GM10847 (cell line): ENCODE measurements around the gene WRNIP1.

Experiments used
- POLR2A ChIP-seq: IDR thresholded peaks from 2 replicates; pipeline ENCODE4 v1.6.1; 2011; ENCODE audit not compliant: insufficient read length; ENCODE audit errors: extremely low read depth

Gene WRNIP1

DNA sequence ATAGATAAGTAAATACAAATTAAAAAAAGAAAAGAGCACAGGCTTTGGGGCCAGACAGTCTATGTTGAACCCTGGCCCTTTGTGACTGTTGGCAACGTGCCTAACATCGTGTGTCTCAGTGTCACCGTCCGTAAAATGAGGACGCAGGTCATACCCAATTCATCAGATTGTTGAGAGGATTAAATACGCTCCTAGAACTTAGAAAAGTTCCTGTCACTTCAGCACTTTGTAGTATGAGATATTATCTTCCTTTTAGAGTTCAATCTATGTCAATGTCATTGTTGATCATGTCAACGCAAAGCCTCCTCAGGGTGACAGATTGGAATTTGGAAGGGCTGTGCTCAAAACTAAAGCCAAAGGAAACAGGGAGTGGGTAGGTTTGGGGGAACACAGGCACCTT, 54.8 kb downstream of the WRNIP1 start:
- TF ChIP-seq POLR2A = no peak

- TF ChIP-seq POLR2A = no peak
Measured at GRCh38 chr6:2820415-2820814, 55.2 kb downstream of the WRNIP1 start.

GRCh38 chr6:2821554-2821953, 56.4 kb downstream of the WRNIP1 start:
- no peak for TF ChIP-seq POLR2A

DNA sequence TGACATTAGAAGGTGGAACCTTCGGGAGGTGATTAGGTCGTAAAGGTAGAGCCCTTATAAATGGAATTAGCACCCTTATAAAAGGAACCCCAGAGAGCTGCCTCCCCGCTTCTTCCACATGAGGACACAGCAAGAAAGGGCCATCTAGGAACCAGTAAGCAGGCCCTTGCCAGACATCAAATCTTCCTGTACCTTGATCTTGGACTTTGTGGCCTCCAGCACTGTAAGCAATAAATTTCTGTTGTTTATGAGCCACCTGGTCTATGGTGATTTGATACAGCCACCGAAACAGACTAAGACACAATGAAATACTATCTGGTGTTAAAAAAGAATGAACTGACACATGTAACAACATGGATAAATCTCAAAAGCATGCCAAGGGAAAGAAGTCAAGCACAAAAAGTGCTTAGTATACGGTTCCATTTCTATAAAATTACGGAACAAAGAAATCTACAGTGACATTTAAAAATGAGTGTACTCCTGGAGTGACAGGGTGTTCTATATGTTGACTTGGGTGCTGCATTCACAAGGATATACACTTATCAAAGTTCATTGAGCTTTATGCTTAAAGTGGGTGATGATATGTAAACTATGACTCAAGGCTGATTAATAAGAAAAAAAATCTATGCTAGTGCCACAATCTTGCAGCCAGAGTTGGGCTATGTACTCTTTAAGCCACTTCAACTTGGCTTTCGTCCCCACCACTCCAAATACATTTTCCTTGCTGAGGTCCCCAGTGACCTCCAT, 58.1 kb downstream of the WRNIP1 start:
- no peak for TF ChIP-seq POLR2A

DNA sequence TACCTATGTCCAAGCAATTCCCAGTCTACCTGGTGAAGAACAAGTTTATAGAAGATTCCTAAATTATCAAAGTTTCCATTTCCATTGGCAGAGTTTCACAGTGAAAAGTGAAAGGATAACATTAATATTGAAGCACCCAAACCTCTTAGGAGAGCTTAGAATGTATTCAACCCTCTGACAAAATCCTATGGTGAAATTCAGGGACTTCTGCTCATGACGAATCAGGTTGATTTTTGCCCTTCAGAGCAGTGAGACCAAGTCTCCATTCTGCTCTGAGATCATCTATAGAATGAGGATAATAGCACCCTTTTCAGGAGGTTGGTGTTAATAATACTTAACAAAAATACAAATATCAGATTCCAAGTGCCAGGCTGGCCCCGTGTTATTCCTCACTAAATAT, 60.9 kb downstream of the WRNIP1 start:
- TF ChIP-seq POLR2A = no peak

DNA sequence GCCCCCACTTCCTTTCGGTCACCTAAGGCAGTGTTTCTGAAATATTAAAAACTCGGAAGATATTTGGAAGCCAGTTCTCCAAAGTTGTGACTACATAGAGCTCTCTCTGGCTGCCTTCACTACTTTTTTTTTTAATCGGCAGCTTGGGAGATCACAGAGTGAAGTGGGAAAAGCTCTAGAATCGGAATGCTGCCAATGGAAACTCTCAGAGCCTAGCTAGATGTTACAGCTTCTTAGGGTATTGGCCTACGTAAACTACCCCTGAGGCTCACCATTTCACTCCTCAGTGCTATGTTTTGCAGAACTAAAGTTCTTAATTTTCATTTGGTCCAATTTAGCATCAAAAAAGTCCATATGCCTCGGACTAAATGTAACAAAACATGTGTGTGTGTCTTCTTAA, 61.9 kb downstream of the WRNIP1 start:
- no peak for TF ChIP-seq POLR2A

- no peak for TF ChIP-seq POLR2A
Measured at GRCh38 chr6:2828629-2829028, 63.4 kb downstream of the WRNIP1 start.

- TF ChIP-seq POLR2A = no peak
Measured at GRCh38 chr6:2829253-2829652, 64.1 kb downstream of the WRNIP1 start.

DNA sequence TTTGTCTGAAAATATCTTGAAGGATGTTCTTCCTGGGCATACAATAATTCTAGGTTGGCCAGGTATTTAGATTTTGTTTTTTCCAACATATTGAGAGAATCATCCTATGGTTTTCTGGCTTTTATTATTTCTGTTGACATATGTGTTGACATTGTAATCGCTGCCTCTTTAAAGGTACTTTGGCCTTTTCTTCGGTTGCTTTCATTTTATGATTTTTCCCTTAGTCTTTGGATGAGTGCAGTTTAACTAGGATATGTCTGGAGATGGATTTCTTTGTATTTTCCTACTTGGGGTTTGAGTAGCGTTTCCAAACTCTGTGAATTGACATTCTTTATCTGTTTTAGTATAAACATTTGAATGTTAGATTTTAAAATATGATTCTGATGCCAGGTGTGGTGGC, 65.0 kb downstream of the WRNIP1 start:
- TF ChIP-seq POLR2A = no peak

- TF ChIP-seq POLR2A = no peak
Measured at GRCh38 chr6:2831392-2831791, 66.2 kb downstream of the WRNIP1 start.

DNA sequence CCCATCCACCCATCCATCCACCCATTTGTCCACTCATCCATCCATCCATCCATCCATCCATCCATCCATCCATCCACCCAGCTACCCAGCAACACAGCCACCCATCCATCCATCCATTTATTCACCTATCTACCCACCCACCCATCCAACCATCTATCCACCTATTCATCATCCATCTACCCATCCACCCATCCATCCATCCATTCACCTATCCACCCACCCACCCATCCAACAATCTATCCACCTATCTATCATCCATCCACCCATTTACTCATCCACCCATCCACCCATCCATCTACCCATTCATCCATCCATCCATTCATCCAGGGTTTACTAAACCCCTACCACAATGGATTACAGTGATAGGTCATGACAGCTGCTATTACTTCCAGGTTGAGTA, 69.1 kb downstream of the WRNIP1 start:
- TF ChIP-seq POLR2A = no peak
